GM18508 (cell line): Measurements from ENCODE around the gene TCHHL1.

Experiments
- ATAC-seq: cut with Tn5 transposase; IDR thresholded peaks from one replicate; pipeline ENCODE4 v1.9.1; 2021; ENCODE audit warnings: moderate number of reproducible peaks; ENCODE audit not compliant: insufficient read depth, unreplicated experiment

The TCHHL1 gene

DNA sequence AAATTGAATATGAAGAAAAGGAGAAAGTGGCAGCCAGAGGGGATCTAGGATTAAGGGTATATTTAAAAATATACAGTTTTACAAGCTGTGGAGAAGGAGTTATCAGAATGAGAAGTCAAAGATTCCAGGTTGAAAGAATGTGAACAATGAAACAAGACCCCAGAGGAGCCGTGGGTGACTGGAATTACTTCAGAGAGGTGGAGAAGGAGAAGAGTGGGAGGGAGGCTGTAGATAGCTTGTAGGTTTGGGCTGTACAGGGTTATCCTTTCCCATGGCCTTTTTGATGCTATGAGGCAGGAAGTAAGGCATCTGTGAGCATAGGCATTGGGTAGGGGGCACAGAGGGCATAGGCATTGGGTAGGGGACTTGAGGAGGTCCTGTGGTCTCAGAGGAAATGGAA lies 46.8 kb downstream of the TCHHL1 start:
- no peak for ATAC-seq

DNA sequence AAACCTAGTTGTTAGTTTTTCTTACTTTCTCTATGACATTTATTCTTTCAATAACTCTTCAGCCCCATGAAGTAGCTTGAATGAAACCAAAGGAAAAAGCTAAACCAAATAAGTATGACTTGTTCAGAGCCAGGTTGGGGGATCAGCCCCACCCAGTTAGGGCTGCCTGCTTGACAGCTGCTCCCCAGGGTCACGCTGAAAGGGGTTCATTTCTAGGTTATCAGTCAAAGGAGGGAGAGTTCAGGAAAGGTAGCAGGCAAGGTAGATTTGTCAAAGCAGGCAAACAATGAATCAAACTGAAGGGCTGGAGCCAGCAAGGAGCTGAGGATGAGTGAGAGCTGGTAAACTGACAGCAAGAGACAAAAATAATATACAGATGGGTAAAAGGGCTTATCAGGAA lies 49.0 kb downstream of the TCHHL1 start:
- no peak for ATAC-seq

DNA sequence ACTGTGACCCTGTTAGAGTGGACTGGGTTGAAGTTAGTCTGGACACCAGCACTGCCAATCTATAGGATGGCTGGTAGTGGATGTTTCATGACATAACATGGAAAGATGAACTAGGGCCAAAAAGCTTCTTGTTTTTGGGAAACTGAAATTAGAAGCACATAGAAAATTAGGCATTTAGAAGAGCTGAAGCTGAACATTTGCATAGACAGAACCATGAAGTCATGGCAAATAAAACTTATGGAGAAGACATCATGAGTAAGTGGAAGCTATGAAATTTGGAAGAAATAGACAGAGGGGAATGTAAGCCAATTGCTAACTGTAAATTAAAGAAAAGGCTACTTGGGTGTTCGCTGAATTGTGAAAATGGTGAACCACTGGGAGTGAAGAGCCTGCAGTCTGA lies 49.4 kb downstream of the TCHHL1 start:
- ATAC-seq, result no peak

DNA sequence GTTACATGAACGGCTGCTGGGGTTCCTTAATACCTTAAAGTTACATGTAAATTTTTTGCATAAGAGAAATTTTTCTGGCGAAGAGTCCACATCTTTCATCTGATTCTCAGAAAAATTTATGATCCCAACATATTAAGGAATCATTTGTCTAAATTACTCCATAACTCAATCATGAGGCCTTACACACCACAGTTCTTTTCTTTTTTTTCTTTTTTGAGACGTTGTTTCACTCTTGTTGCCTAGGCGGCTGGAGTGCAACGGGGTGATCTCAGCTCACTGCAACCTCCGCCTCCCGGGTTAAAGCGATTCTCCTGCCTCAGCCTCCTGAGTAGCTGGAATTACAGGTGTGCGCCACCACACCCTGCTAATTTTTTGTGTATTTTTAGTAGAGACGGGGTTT lies 50.0 kb downstream of the TCHHL1 start:
- no peak for ATAC-seq

DNA sequence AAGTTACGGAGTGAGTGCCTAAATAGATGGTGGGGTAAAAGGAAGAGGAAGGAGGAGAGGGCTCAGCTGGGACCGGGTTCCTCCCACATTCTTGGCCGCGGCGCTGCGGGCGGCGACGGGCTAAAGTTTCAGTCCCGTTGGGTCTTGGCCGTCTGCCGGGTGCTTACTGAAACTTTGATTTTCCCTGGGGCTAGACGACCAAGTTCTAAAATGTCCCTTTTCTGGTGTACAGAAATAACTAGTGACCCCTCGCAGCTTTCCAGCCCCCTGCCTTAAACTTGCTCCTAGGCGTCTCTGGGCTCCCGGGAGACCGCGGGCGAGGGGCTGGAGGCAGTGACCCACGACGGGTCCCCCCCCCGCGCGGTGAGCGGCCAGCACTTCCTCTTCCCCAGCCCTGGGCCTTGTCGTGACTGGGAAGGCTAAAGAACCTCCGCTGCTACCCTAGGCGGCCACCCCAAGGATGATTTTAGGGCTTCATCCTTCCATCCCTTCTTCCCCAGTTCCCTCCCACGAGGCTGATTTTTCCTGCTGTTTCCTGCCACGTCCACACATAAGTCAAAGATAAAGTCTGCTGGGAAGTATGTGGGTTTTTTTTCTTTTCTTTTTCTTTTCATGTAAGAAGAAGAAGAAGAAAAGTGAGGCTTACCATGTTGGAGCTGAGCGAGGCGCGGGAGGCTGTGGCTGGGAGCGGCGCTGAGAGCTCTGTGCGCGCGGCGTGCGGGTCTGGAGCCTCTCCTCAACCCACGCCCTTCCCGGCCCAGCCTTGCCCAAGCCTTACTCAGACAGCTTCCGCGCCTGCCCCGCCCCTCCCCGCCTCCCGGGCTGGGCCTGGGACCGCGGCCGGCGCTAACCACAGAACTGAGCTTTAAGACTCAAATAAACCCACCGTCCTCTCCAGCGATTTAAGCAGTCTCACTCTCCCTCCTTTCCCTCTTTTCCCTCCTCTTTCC lies 52.3 kb downstream of the TCHHL1 start, which contains the start of gene S100A11:
Gene S100A11, minus strand, starts transcription at position 738 of the 950 bp plus-strand sequence. Its CDS starts 89 bp downstream, at position 649.
- ATAC-seq, result no peak

DNA sequence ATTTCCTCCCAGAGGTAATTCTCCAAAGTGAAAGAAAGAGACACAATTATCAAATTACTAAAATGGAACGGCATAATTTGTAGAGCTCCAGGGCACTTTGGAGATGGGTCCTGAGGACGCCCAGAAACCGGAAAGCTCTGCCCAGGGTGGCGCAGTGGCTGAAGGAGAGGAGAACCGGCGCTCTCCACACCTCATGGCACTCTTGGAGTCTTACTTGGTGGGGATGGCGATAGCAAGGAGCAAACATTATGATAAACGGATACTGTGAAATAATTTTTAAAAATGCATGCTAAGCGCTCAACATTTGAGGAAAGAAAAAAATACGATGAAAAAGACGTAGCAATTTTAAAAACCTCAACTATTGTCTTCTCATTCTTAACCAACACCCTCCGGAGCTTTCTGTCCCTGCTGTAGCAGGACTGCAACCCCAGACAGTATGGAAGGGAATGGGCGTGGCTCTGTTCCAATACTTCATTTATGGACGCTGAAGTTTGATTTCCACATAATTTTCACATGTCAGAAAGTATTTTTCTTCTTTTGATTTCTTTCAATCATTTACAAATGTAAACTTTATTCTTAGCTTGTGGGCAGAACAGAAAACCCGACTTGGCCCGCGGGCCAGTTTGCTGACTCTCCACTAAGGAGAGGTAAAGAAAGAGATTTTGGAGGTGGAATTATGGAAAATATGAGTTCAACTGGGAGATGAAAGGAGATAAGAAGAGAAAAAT lies 53.2 kb downstream of the TCHHL1 start:
- no peak for ATAC-seq

DNA sequence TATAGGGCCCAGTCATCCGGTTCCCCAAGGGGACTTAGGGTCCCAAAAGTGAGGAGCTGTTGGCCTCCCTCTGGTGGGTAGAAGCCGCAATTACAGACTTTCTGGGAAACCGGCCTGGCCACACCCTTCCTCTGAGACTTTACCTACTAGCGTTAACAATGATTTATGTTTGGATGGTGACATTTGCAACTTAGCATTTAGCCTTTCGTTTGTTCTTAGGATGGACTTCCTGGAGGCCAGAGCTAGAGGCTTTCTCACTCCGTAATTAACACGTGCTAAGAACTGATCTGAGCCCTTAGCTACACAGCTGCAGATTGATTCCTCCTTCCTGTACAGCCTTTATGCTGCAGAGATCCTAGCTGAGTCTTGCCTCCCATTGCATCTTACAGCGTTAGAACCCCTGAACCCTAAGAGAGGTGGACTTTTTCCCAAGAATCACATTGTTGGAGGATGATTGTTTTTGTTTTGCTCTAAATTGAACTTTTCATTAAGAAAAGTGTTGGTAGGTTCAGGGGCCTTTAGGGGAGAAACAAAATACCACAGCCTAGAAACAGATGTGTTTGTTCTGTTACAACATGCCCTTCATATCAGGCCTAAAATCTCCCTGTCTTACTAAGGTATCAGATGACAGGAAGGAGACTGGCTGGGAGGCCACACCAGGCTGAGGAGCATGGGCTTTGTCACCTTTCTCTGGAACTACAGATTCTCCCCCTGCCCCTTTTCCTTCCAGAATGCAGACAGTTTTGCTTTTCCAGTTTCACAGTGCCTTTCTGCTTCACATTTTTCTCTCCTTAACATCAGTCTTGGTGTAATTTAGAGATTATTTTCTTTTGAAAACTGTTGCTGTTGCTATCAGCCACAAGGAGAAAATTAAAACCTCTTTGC lies 54.0 kb downstream of the TCHHL1 start:
- peak; percentile 34 for ATAC-seq

DNA sequence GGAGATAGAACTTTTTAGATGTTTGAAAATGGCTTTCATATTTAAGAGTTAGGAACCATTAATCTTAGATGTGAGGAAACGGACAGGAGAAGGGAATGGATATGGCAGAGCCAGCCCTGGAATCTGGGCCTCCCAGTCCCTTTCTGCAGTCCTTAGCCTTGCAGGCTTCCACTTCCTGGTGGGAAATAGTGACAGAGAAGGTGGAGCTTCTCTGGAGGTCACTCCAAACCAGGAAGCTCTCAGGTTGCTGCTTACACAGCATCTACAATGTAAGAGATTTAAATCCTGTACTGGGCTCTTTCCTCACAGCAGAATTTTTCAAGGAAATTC lies 54.6 kb downstream of the TCHHL1 start:
- peak; percentile 9 for ATAC-seq
